Tibial nerve (tissue), 3 donors: Measurements from ENCODE around the gene TRPM2.

Experiments
- CTCF ChIP-seq, 5 experiments: fragments of 200-600 bp in 3 of 5; fragments of 450-650 bp in 2 of 5; sonication (generic) in 3 of 5; IDR thresholded peaks; one replicate each; pipeline ENCODE4 v1.5.1; 2016 to 2019; ENCODE audit warnings: antibody characterized with exemption in 5 of 5, mild to moderate bottlenecking in 3 of 5, moderate library complexity in 2 of 5
- POLR2A ChIP-seq, 2 donors: fragments of 450-650 bp; IDR thresholded peaks; one replicate each; pipeline ENCODE4 v1.6.1; 2017; ENCODE audit warnings: antibody characterized with exemption in 2 of 2, mild to moderate bottlenecking in 2 of 2, moderate library complexity in 2 of 2

- TF ChIP-seq POLR2A (IDR thresholded peaks at IDR 0.05) (no peak), CTCF (IDR thresholded peaks at IDR 0.05) (no peak)
Measured at GRCh38 chr21:44304011-44304616, 49.3 kb upstream of the TRPM2 start.
